H1 (cell line): ENCODE results near the gene NPAS4. TPM values are rescaled to one million over a fixed set of nuclear protein-coding genes. Genes with fewer than 3 reads are reported as not detected.

Source experiments
- CTCF ChIA-PET: fragments of 300-600 bp; sonication (Branson Sonifier 250); formaldehyde crosslinking; loops from one replicate; lab custom pipeline; 2021; ENCODE audit not compliant: partially characterized antibody; lab: Charles Lee
- POLR2A ChIA-PET: fragments of 300-600 bp; sonication (Branson Sonifier 250); formaldehyde crosslinking; loops from one replicate; lab custom pipeline; 2021; ENCODE audit warnings: inconsistent platforms; ENCODE audit not compliant: partially characterized antibody; lab: Charles Lee
- DNase-seq, 2 experiments: peaks; one replicate each; pipeline versions ENCODE4 v3.0.0 to v3.0.0-alpha.2; 2010 to 2022; ENCODE audit warnings: low spot score in 2 of 2, low read depth in 1 of 2, mixed read lengths in 1 of 2
- FAIRE-seq: peaks from 2 replicates; lab custom pipeline; 2011; peaks lifted over from hg19 to GRCh38; lab: Jason Lieb, UNC
- H2AFZ ChIP-seq: 2 replicates; pipeline ENCODE4 v1.8.1; 2012; ENCODE audit warnings: low read length, inconsistent platforms
- H2AK5ac ChIP-seq: 2 replicates; pipeline ENCODE4 v1.6.1; 2013; ENCODE audit warnings: low read depth, low read length
- H2BK120ac ChIP-seq: replicated peaks from 2 replicates; pipeline ENCODE3; 2013; ENCODE audit warnings: low read depth, low read length, inconsistent platforms
- H2BK12ac ChIP-seq: 2 replicates; pipeline ENCODE4 v1.6.1; 2013; ENCODE audit warnings: low read depth, low read length
- H2BK15ac ChIP-seq: 2 replicates; pipeline ENCODE4 v1.6.1; 2013; ENCODE audit warnings: low read length
- H2BK20ac ChIP-seq: 2 replicates; pipeline ENCODE4 v1.6.1; 2013; ENCODE audit warnings: low read length
- H2BK5ac ChIP-seq: 2 replicates; pipeline ENCODE4 v1.6.1; 2013; ENCODE audit warnings: low read depth, low read length
- H3K14ac ChIP-seq: 2 replicates; pipeline ENCODE4 v1.6.1; 2013; ENCODE audit warnings: inconsistent platforms; ENCODE audit not compliant: insufficient read length
- H3K18ac ChIP-seq: 2 replicates; pipeline ENCODE4 v1.6.1; 2013; ENCODE audit warnings: low read length; ENCODE audit errors: extremely low read depth
- H3K23ac ChIP-seq: 2 replicates; pipeline ENCODE4 v1.6.1; 2013; ENCODE audit warnings: inconsistent platforms; ENCODE audit not compliant: insufficient read length
- H3K23me2 ChIP-seq: 2 replicates; pipeline ENCODE4 v1.6.1; 2013; ENCODE audit warnings: low read depth, low read length
- H3K27ac ChIP-seq: 2 replicates; pipeline ENCODE4 v1.6.1; 2011; ENCODE audit warnings: low read depth, low read length, inconsistent platforms
- H3K27me3 ChIP-seq, 4 experiments: replicated peaks in 1 of 4; 1 replicate in 1 of 4; 2 replicates in 3 of 4; pipeline versions ENCODE4 v1.6.1 to v1.8.1; 2011 to 2013; ENCODE audit warnings: low read length in 3 of 4, mild to moderate bottlenecking in 3 of 4, inconsistent platforms in 2 of 4, mixed read lengths in 2 of 4, moderate library complexity in 1 of 4; ENCODE audit not compliant: control insufficient read depth in 3 of 4, insufficient read depth in 3 of 4; ENCODE audit errors: extremely low read depth in 1 of 4
- H3K36me3 ChIP-seq, 4 experiments: 2 replicates each; pipeline versions ENCODE4 v1.6.1 to v1.8.1; 2011 to 2013; ENCODE audit warnings: mild to moderate bottlenecking in 4 of 4, low read length in 3 of 4, moderate library complexity in 2 of 4, control low read depth in 1 of 4, inconsistent platforms in 1 of 4; ENCODE audit not compliant: insufficient read depth in 4 of 4, control insufficient read depth in 2 of 4
- H3K4ac ChIP-seq: replicated peaks from 2 replicates; pipeline ENCODE3; 2013; ENCODE audit warnings: low read length, low read depth, mixed read lengths, inconsistent platforms; ENCODE audit not compliant: insufficient read length
- H3K4me1 ChIP-seq, 4 experiments: replicated peaks in 1 of 4; 1 replicate in 1 of 4; 2 replicates in 3 of 4; pipeline versions ENCODE4 v1.6.1 to v1.8.1; 2011 to 2013; ENCODE audit warnings: low read length in 3 of 4, inconsistent platforms in 2 of 4, mixed read lengths in 1 of 4; ENCODE audit not compliant: insufficient read depth in 4 of 4, control insufficient read depth in 3 of 4
- H3K4me2 ChIP-seq, 2 experiments: 2 replicates each; pipeline versions ENCODE4 v1.6.1 to v1.8.1; 2011 to 2013; ENCODE audit warnings: low read depth in 2 of 2, low read length in 2 of 2, control low read depth in 1 of 2, inconsistent platforms in 1 of 2, mild to moderate bottlenecking in 1 of 2; ENCODE audit not compliant: insufficient read depth in 1 of 2
- H3K4me3 ChIP-seq, 4 experiments: fragments of 200-600, 300-600 bp in 1 of 4; sonication (generic), shearing (Covaris generic), sonication (Bioruptor Twin) in 1 of 4; 2 replicates each; pipeline versions ENCODE4 v1.5.1 to v1.8.1; 2011 to 2016; ENCODE audit warnings: low read length in 4 of 4, low read depth in 3 of 4, control low read depth in 2 of 4, inconsistent platforms in 2 of 4, mild to moderate bottlenecking in 2 of 4, mixed read lengths in 1 of 4, moderate library complexity in 1 of 4; ENCODE audit not compliant: insufficient read depth in 2 of 4; ENCODE audit errors: extremely low read depth in 1 of 4
- H3K56ac ChIP-seq: replicated peaks from 2 replicates; pipeline ENCODE3; 2013; ENCODE audit warnings: low read depth, mild to moderate bottlenecking, mixed read lengths, low read length, inconsistent platforms; ENCODE audit not compliant: insufficient read length
- H3K79me1 ChIP-seq: 2 replicates; pipeline ENCODE4 v1.6.1; 2013; ENCODE audit warnings: low read depth, low read length, control low read depth
- H3K79me2 ChIP-seq, 2 experiments: 2 replicates each; pipeline versions ENCODE4 v1.6.1 to v1.8.1; 2012 to 2013; ENCODE audit warnings: low read length in 2 of 2, mild to moderate bottlenecking in 2 of 2, inconsistent platforms in 1 of 2; ENCODE audit not compliant: insufficient read depth in 2 of 2, control insufficient read depth in 1 of 2
- H3K9ac ChIP-seq, 4 experiments: replicated peaks in 1 of 4; 1 replicate in 1 of 4; 2 replicates in 3 of 4; pipeline versions ENCODE4 v1.6.1 to v1.8.1; 2011 to 2013; ENCODE audit warnings: low read depth in 3 of 4, low read length in 3 of 4, control low read depth in 2 of 4, mild to moderate bottlenecking in 2 of 4, moderate library complexity in 2 of 4, inconsistent platforms in 1 of 4; ENCODE audit errors: extremely low read depth in 1 of 4
- H3K9me3 ChIP-seq, 2 experiments: 2 replicates each; pipeline versions ENCODE4 v1.6.1 to v1.8.1; 2012 to 2013; ENCODE audit warnings: mild to moderate bottlenecking in 2 of 2, moderate library complexity in 2 of 2, control low read depth in 1 of 2, inconsistent platforms in 1 of 2, low read depth in 1 of 2, low read length in 1 of 2, mixed read lengths in 1 of 2; ENCODE audit not compliant: insufficient read depth in 2 of 2
- H4K20me1 ChIP-seq, 2 experiments: replicated peaks in 1 of 2; 2 replicates each; pipeline versions ENCODE3 to v1.8.1; 2011 to 2013; ENCODE audit warnings: inconsistent platforms in 2 of 2, low read length in 2 of 2, mild to moderate bottlenecking in 1 of 2; ENCODE audit not compliant: insufficient read depth in 2 of 2, control insufficient read depth in 1 of 2
- H4K5ac ChIP-seq: 2 replicates; pipeline ENCODE4 v1.6.1; 2013; ENCODE audit warnings: low read length, low read depth, mixed read lengths, inconsistent platforms; ENCODE audit not compliant: insufficient read length
- H4K8ac ChIP-seq: 2 replicates; pipeline ENCODE4 v1.8.0; 2013; ENCODE audit warnings: mild to moderate bottlenecking, moderate library complexity, low read length, inconsistent platforms; ENCODE audit not compliant: insufficient read depth; ENCODE audit errors: extremely low read depth
- H4K91ac ChIP-seq: replicated peaks from 2 replicates; pipeline ENCODE3; 2013; ENCODE audit warnings: low read length, mixed read lengths, inconsistent platforms; ENCODE audit not compliant: insufficient read length
- CHD2 ChIP-seq: IDR thresholded peaks from 2 replicates; pipeline ENCODE4 v1.6.1; 2012; ENCODE audit warnings: low read length, improper control_type of control experiment
- HDAC2 ChIP-seq, 2 experiments: fragments of 300-600 bp in 1 of 2; sonication (generic) in 1 of 2; IDR thresholded peaks; 2 replicates each; pipeline ENCODE4 v1.6.1; 2011 to 2012; ENCODE audit warnings: low read depth in 2 of 2, low read length in 2 of 2, mild to moderate bottlenecking in 2 of 2, moderate library complexity in 2 of 2, borderline replicate concordance in 1 of 2, inconsistent platforms in 1 of 2
- JUND ChIP-seq: IDR thresholded peaks from 2 replicates; pipeline ENCODE4 v1.6.1; 2011; ENCODE audit warnings: mild to moderate bottlenecking, improper control_type of control experiment, low read length
- NRF1 ChIP-seq: IDR thresholded peaks from 2 replicates; pipeline ENCODE4 v1.6.1; 2011; ENCODE audit warnings: mild to moderate bottlenecking, low read depth, low read length, improper control_type of control experiment
- POLR2A ChIP-seq, 2 experiments: IDR thresholded peaks; 1 replicate in 1 of 2; 2 replicates in 1 of 2; pipeline ENCODE4 v1.6.1; 2011; ENCODE audit warnings: low read depth in 2 of 2, low read length in 2 of 2, mild to moderate bottlenecking in 2 of 2; ENCODE audit errors: control extremely low read depth in 1 of 2
- RNF2 ChIP-seq: fragments of 200-900, 300-1000 bp; sonication (generic); IDR thresholded peaks from 2 replicates; pipeline ENCODE4 v1.7.1; 2016; ENCODE audit warnings: borderline replicate concordance, low read depth, mild to moderate bottlenecking, antibody characterized with exemption, low read length; ENCODE audit not compliant: poor library complexity, severe bottlenecking; ENCODE audit errors: missing control alignments
- SP2 ChIP-seq: IDR thresholded peaks from 2 replicates; pipeline ENCODE4 v1.6.1; 2012; ENCODE audit warnings: mild to moderate bottlenecking, low read length, inconsistent platforms
- WGBS, 2 experiments: shearing (Covaris generic) in 1 of 2; methylation state at CpG; one replicate each; pipeline versions ENCODE4 v1.1.6 to v1.1.7; 2013 to 2015; ENCODE audit warnings: low lambda C conversion rate in 2 of 2, mixed read lengths in 2 of 2, inconsistent platforms in 1 of 2, low coverage in 1 of 2, missing lambda C conversion rate in 1 of 2; ENCODE audit not compliant: insufficient replicate concordance in 2 of 2, insufficient coverage in 1 of 2, insufficient read length in 1 of 2; ENCODE audit errors: extremely low coverage in 1 of 2, missing lambda C conversion rate in 1 of 2; 5-methylcytosine and 5-hydroxymethylcytosine counted together
- polyA plus RNA-seq, 7 experiments: library from polyadenylated mRNA; depleted of rRNA in 3 of 7; stranded (reverse) in 5 of 7; unstranded in 2 of 7; fragments of >200 nt in 5 of 7; fragments of 200-250 nt in 2 of 7; gene quantifications; 1 replicate in 5 of 7; 2 replicates in 1 of 7; 4 replicates in 1 of 7; pipeline versions ENCODE4 v1.2.1 to v1.2.3, GENCODE V29; 2011 to 2013; ENCODE audit warnings: missing spikeins in 2 of 7, mixed read lengths in 2 of 7
- total RNA-seq: library from RNA; stranded (reverse); fragmentation: NEBNext Ultra II Directional; extraction: Animal tissue kit (Norgen Biotek cat#: 25700); gene quantifications from 2 replicates; pipeline ENCODE4 v1.2.1, GENCODE V29; 2021
- TF ChIP-seq, protein P1 (sequence below): IDR thresholded peaks from 2 replicates; pipeline ENCODE4 v1.6.1; 2011; ENCODE audit warnings: low read length, improper control_type of control experiment

NPAS4 gene
- total and polyA plus RNA-seq, 2 of the 8 experiments (the other 6 are each of a cell fraction or from before 2014, with no cell fraction given): 0.73 to 0.99 TPM

DNA sequence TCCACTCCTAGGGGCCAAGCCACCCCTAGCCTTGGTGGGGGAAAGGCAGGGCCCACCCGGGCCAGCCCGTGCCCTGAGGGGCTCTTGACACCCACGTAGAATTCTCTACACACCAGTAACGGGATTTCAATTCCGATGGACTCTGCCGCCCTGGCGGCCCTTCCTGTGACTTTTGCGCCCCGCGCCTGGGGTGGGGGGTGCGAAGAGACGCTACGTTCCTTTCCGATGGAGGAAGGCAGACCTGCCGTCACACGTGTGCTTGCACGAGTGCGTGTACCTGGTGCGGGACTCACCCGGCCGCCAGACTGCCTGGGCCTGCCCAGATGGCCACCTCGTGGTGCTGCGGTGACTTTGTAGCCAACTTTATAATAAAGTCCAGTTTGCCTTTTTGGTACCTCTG is 5.5 kb downstream of the NPAS4 start:
- Histone ChIP-seq H3K14ac (no peak overlapping the region), H4K91ac (no peak overlapping the region), H4K5ac (no peak overlapping the region), H3K56ac (no peak overlapping the region), H3K4me1 (no peaks in the 10 kb centered on the region), H4K8ac (no peak overlapping the region), H3K4me3 (no peak overlapping the region), H2BK20ac (no peak overlapping the region), H2AFZ (no peak overlapping the region), H3K79me2 (no peaks in the 10 kb centered on the region), H3K9me3 (no peaks in the 10 kb centered on the region), H3K9ac (no peak overlapping the region), H2AK5ac (no peak overlapping the region), H4K20me1 (peaks cover 4 to 10% of the 10 kb centered on the region in 2 experiments), H3K23me2 (0 out of 2 replicates have a peak, but pooled peaks cover under 1% of the 10 kb centered on the region), H2BK12ac (no peak overlapping the region), H2BK120ac (no peak overlapping the region), H3K4ac (no peak overlapping the region), H3K27me3 (peaks cover 0 to 2% (median 2%) of the 10 kb centered on the region in 4 experiments; a peak in 6 of 7 replicates), H3K23ac (no peak overlapping the region), H3K18ac (no peak overlapping the region), H3K4me2 (no peak overlapping the region), H3K36me3 (no peaks in the 10 kb centered on the region; a peak in 1 of 8 replicates), H2BK5ac (no peak overlapping the region), H3K79me1 (no peaks in the 10 kb centered on the region), H2BK15ac (no peak overlapping the region), H3K27ac (no peak overlapping the region)
- DNase-seq (no peak), FAIRE-seq (no peak)
- 91% methylated on average over 19 of the region's 23 CpGs; no CpG with 5 or more reads in 1 of the 2 experiments for WGBS, 2 experiments
- CTCF ChIA-PET: interaction anchor here (1.1 to 13.2 kb wide), 4 partner anchors 9 to 38 kb away, joined by 3 to 259 read pairs (median 64); partner anchors contain the start of gene MRPL11
- POLR2A ChIA-PET: interaction anchor here (1.4 to 7.3 kb wide), 3 partner anchors 12 to 18 kb away, joined by 4 to 78 read pairs (median 9); partner anchors contain the start of gene MRPL11
- TF ChIP-seq HDAC2 (IDR thresholded peaks at IDR 0.05; ENCODE audit: borderline replicate concordance in 1 of 2, low read depth in 2 of 2, low read length in 2 of 2): no peak
- TF ChIP-seq CHD2: no peak
- TF ChIP-seq SP2: no peak
- TF ChIP-seq, protein P1, sequence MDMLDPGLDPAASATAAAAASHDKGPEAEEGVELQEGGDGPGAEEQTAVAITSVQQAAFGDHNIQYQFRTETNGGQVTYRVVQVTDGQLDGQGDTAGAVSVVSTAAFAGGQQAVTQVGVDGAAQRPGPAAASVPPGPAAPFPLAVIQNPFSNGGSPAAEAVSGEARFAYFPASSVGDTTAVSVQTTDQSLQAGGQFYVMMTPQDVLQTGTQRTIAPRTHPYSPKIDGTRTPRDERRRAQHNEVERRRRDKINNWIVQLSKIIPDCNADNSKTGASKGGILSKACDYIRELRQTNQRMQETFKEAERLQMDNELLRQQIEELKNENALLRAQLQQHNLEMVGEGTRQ: no peak
- no peak for TF ChIP-seq JUND
- no peak for TF ChIP-seq NRF1
- no peak for TF ChIP-seq RNF2
- no peak for TF ChIP-seq POLR2A (IDR thresholded peaks at IDR 0.05; ENCODE audit: control extremely low read depth in 1 of 2, low read depth in 2 of 2, low read length in 2 of 2)
